Measurements from ENCODE around the gene CACNA1A. TPM values are rescaled to one million over a fixed set of nuclear protein-coding genes. Genes with fewer than 3 reads are reported as not detected.

The CACNA1A gene
- total RNA-seq, 1 donor from 2014 or later, result 1.5 TPM

- Mint-ChIP-seq H3K4me1 (peaks cover 41% of the 10 kb centered on the region), H3K4me3 (peak overlapping the region; percentile 78), H3K27me3 (no peaks in the 10 kb centered on the region), H3K9me3 (no peaks in the 10 kb centered on the region), H3K27ac (peak overlapping the region; percentile 84), H3K36me3 (ENCODE audit: low read depth) (no peaks in the 10 kb centered on the region)
- no peak for TF ChIP-seq CTCF (IDR thresholded peaks at IDR 0.05)
- ATAC-seq (ENCODE audit: low read depth) (peak; percentile 70), DNase-seq (peak; percentile 18)
- intact Hi-C loops (cut with micrococcal nuclease), result no loop called here
- CTCF ChIA-PET, result interaction anchor here (1.0 kb wide), 2 partner anchors 20 to 47 kb away, joined by 3 to 4 read pairs; no protein-coding TSS in a partner anchor
- POLR2A ChIA-PET, result interaction anchor here (0.6 to 3.0 kb wide), 9 partner anchors 10 to 120 kb away, joined by 3 to 13 read pairs (median 4); no protein-coding TSS in a partner anchor
Measured at GRCh38 chr19:13215572-13216380, 290.5 kb downstream of the CACNA1A start.

GRCh38 chr19:13214036-13214730 is 292.1 kb downstream of the CACNA1A start:
- POLR2A ChIA-PET, result interaction anchor here (0.7 to 3.0 kb wide), 5 partner anchors 18 to 1840 kb away, joined by 3 to 15 read pairs (median 6); no protein-coding TSS in a partner anchor
- Mint-ChIP-seq H3K9me3 (no peaks in the 10 kb centered on the region), H3K36me3 (ENCODE audit: low read depth) (no peaks in the 10 kb centered on the region), H3K27me3 (no peaks in the 10 kb centered on the region), H3K4me1 (peaks cover 56% of the 10 kb centered on the region), H3K4me3 (no peak overlapping the region), H3K27ac (no peak overlapping the region)
- no peak for TF ChIP-seq CTCF (IDR thresholded peaks at IDR 0.05)
- no peak for ATAC-seq (ENCODE audit: low read depth)
- intact Hi-C loops (cut with micrococcal nuclease), result no loop called here
- CTCF ChIA-PET, result interaction anchor here (2.2 kb wide), 1 partner anchor 49 kb away, joined by 8 read pairs; no protein-coding TSS in a partner anchor
- no peak for DNase-seq

- Mint-ChIP-seq H3K9me3 (no peaks in the 10 kb centered on the region), H3K4me1 (peaks cover 66% of the 10 kb centered on the region), H3K36me3 (ENCODE audit: low read depth) (peaks cover 3% of the 10 kb centered on the region), H3K4me3 (no peak overlapping the region), H3K27me3 (no peaks in the 10 kb centered on the region), H3K27ac (no peak overlapping the region)
- CTCF ChIA-PET, result interaction anchor here (0.6 to 2.2 kb wide), 4 partner anchors 31 to 57 kb away, joined by 3 to 8 read pairs (median 4); no protein-coding TSS in a partner anchor
- TF ChIP-seq CTCF (IDR thresholded peaks at IDR 0.05), result no peak
- intact Hi-C loops (cut with micrococcal nuclease), result loop anchor here (1.0 kb wide), 1 partner anchor 49 kb away; no protein-coding TSS in a partner anchor
- DNase-seq (peak; percentile 60), ATAC-seq (ENCODE audit: low read depth) (no peak)
- POLR2A ChIA-PET, result interaction anchor here (0.5 to 1.8 kb wide), 5 partner anchors 45 to 110 kb away, joined by 3 to 15 read pairs (median 4); partner anchors contain the start of gene LYL1
Measured at GRCh38 chr19:13212759-13213330, 293.4 kb downstream of the CACNA1A start.

GRCh38 chr19:13211426-13212308 is 294.6 kb downstream of the CACNA1A start:
- Mint-ChIP-seq H3K4me3 (peak overlapping the region; percentile 32), H3K27ac (no peak overlapping the region), H3K4me1 (peaks cover 64% of the 10 kb centered on the region), H3K36me3 (ENCODE audit: low read depth) (peaks cover 3% of the 10 kb centered on the region), H3K27me3 (no peaks in the 10 kb centered on the region), H3K9me3 (no peaks in the 10 kb centered on the region)
- no peak for TF ChIP-seq CTCF (IDR thresholded peaks at IDR 0.05)
- CTCF ChIA-PET, result interaction anchor here (0.7 to 2.2 kb wide), 4 partner anchors 16 to 60 kb away, joined by 3 to 9 read pairs (median 3); no protein-coding TSS in a partner anchor
- POLR2A ChIA-PET, result interaction anchor here (0.5 to 3.0 kb wide), 7 partner anchors 17 to 109 kb away, joined by 3 to 28 read pairs (median 4); partner anchors contain the start of genes IER2, LYL1 and STX10
- intact Hi-C loops (cut with micrococcal nuclease), result no loop called here
- no peak for DNase-seq
- no peak for ATAC-seq (ENCODE audit: low read depth)

All from activated B cell treated with CpG ODN at 0.5 μM for 24 hours (primary cell).